Fibroblast of skin of right biceps (primary cell): ENCODE results near the gene PRRC2B.
"Not testable (repeated sequence)": the region's sequence is repeated elsewhere in the genome, so short reads cannot be mapped to it uniquely, and the experiment has no call there.

Experiments used
- DNase-seq: peaks from one replicate; pipeline ENCODE4 v3.0.0-alpha.2; 2013

The PRRC2B gene

GRCh38 chr9:131391020-131391419, 2.9 kb upstream of the PRRC2B start:
- DNase-seq: no peak

GRCh38 chr9:131391504-131391903, 2.4 kb upstream of the PRRC2B start:
- no peak for DNase-seq

DNA sequence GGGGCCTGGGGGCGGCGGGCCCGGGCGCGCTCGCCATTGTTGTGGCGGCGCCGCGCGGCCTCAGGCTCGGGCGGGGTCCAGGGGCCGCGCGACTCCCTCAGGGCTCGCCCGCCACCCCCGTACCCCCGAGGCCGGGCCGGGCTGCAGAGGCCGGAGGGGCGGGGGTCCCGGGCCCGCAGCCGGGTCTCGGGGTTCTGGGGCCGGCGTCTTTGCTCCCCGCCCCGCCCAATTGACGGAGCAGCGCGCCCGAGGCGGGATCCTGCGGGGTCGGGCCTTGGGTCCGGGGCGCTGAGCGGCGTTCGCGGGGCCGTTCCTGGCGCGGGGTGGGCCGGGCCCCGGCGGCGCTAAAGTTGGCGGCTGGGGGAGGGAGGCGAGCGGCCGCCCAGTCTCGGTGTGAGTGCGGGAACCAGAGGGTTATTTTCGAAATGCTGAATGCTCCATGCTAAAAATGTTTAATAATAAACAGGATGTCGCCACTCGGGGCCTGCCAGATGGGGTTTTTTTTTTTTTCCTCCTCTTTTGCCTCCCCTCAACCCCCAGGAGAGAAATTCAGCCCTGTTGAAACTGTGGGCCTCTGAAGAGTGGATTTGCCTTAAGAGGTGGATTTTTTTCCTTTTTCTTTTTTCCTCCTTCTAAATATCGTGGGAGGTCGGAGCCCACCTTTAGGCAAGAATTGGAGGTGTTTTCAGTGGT, 724 bp downstream of the PRRC2B start:
- DNase-seq: peak; percentile 49

- peak; percentile 29 for DNase-seq
Observed at GRCh38 chr9:131395157-131396098, 1.5 kb downstream of the PRRC2B start.

DNA sequence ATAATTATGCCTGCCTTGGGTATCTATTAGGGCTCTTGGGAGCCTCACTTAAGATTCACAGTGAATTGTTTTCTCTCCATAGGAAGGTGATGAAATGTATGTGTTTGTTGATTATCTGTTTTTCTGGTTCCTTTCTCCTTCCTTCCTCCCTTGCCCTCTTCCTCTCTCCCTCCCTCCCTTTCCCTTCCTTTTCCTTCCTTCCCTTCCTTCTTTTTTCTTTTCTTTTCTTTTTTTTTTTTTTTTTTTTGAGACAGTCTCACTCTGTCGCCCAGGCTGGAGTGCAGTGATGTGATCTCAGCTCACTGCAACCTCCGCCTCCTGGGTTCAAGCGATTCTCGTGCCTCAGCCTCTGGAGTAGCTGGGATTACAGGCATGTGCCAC, 2.2 kb downstream of the PRRC2B start:
- not testable (repeated sequence) for DNase-seq

- no peak for DNase-seq
Observed at GRCh38 chr9:131396626-131397025, 2.7 kb downstream of the PRRC2B start.

DNA sequence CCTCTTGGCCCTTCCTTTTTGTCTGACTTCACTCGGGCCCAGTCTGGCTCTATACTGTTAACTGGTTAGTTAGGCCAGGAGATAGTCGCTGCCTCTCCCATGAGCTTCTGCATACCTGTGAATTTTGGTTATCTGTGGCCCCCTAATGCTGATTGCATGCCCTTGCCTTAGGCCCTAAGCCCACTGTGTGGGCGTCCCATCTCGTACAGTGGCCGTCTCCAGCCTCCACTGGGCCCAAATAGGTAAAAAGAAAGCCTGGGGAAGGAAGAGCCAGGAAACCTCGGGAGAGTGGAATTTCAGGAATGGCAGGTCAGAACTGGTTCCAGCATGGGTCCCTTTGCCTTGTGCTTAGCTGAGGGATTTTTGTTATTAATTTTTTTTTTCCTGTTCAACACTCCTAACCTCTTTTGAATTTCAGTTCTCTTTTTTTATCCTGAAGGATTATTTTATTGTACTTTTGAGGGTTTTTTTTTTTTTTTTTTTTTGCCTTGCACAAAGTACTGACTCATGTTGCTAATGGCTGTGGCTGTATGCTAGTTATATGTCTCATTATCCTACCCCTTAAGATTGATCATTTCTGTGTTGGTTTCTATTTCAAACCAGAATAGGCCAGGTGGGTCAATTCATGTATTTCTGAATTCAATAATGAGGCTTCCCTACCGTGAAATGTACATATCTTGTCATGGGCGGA, 3.4 kb downstream of the PRRC2B start:
- DNase-seq: peak; percentile 45

GRCh38 chr9:131398204-131398603, 4.3 kb downstream of the PRRC2B start:
- DNase-seq: no peak

- no peak for DNase-seq
Observed at GRCh38 chr9:131399972-131400371, 6.1 kb downstream of the PRRC2B start.

DNA sequence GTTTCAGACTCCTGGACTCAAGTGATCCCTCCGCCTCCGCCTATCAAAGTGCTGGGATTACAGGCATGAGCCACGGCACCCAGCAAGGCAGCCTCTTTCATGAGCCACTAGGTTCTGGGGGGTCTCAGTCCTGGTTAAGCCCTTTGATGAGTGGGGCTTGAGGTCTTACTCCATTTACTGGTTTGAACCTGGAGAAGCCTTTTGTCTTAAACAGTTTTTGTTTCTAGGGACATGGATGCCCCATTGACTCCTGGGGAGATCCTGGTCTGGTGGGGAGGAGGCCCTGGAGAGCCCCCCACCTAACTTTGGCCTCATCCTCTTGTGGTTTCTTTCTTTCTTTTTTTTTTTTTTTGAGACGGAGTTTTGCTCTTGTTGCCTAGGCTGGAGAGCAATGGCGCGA, 6.7 kb downstream of the PRRC2B start:
- DNase-seq: no peak

DNA sequence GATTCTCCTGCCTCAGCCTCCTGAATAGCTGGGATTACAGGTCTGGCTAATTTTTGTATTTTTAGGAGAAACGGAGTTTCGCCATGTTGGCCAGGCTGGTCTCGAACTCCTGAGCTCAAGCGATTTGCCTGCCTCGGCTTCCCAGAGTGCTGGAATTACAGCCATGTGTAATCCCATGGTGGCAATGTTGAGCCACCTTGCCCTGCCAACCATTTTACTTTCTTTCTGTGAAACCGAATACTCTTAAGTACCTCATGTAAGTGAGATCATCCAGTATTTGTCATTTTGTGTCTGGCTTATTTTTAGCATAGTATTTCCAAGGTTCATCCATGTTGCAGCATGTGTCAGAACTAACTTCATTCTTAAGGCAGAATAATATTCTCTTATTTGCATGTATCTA, 8.2 kb downstream of the PRRC2B start:
- peak; percentile 74 for DNase-seq

DNA sequence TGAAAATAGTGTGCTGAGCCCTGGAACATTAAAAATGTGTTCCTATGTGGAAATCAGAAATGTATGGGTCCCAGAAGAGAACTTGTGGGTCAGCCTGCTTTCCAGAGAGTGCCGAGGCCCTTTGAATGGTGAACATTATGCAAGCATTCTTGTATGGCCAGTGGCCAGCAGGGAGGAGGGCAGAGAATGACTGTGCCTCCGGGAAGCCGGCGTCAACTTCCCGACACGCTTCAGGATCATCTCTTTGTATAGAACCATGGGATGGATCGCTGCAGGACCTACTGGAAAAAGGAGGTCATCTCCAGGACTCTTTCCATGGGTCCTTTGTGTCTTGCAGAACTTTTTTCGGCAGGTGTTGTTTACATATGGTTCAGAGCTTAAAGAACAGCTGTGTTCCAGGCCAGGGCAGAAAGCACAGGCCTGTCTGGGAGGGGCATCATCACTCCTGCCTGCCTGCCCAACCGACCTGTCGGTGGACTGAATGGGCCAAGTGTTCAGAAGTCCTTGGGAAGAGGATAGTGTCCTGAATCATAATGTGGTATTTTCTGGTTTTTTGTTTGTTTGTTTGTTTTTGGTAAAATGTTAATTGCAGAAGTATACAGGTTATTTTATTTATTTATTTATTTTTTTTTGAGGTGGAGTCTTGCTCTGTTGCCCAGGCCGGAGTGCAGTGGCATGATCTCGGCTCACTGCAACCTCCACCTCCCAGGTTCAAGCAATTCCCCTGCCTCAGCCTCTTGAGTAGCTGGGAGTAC, 9.0 kb downstream of the PRRC2B start:
- DNase-seq: peak; percentile 87

DNA sequence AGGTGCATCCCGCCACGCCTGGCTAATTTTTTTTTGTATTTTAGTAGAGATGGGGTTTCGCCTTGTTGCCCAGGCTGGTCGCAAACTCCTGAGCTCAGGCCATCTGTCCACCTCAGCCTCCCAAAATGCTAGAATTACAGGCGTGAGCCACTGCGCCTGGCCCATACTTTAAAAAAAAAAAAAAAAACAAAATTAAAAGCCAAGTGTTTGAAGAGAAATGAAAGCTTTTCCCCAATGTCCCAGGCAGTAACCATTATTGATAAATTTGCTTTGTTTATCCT, 9.5 kb downstream of the PRRC2B start:
- no peak for DNase-seq

GRCh38 chr9:131404581-131404980, 10.7 kb downstream of the PRRC2B start:
- peak; percentile 78 for DNase-seq

DNA sequence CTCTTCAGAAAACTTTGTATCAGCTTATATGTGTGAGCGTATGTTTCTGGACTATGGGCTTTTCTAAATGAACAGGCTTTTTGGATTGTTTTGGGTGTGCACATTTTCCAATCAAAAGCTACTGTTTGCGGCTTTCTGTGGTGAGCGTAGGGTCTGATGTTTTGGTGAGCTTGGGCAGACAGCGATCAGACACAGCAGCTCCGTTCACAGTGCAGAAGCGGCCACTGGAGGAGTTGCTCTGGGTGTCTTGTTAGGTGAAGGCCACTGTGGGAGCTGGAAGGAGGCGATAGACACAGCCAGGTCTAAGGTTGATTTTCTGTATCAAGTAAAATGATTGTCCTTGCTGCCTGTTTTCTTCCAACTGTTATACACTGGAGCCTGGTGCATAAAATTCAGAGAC, 11.1 kb downstream of the PRRC2B start:
- DNase-seq: no peak

GRCh38 chr9:131405428-131405827, 11.5 kb downstream of the PRRC2B start:
- peak; percentile 93 for DNase-seq

- no peak for DNase-seq
Observed at GRCh38 chr9:131405858-131406537, 12.1 kb downstream of the PRRC2B start.

DNA sequence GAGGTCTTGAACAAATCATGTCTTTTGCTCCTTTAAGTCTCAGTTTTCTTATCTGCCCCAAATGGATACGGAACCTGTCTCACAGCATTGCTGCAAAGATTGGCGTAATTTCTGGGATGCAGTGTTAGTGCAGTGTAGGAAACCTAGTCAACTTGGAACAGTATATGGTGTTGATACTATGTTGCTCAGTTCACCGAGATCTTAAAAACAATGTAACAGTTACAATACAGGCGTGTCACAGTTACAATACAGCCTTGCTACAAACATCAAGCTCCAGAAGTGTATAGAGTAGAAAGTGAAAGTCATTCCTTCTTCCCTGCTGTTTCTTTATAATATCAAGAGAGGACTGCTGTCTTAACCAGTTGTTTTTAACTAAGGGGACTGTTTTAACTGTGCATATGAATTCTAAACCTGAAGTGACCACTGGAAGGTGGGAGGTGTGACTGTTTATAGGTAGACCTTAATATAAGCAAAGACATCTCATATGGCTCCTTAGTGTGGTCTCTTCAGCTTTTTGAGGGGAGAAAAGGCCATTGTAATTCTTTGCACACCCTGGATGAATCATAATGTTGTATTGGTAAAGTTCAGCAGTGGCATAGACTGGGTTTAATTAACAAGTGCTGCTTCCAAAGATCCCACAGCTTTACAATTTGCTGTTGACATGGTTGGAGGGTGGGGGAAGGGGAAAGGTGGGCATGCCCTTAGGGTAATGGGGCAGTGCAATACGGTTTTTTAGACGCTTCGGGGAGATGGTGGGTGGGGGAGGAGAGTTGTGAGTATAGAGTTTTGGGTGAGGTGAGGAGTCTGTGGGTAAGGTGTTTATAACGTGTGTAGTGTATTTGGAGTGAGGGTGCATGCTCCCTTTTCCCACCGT, 12.9 kb downstream of the PRRC2B start:
- no peak for DNase-seq

- DNase-seq: no peak
Observed at GRCh38 chr9:131407717-131408195, 13.9 kb downstream of the PRRC2B start.

DNA sequence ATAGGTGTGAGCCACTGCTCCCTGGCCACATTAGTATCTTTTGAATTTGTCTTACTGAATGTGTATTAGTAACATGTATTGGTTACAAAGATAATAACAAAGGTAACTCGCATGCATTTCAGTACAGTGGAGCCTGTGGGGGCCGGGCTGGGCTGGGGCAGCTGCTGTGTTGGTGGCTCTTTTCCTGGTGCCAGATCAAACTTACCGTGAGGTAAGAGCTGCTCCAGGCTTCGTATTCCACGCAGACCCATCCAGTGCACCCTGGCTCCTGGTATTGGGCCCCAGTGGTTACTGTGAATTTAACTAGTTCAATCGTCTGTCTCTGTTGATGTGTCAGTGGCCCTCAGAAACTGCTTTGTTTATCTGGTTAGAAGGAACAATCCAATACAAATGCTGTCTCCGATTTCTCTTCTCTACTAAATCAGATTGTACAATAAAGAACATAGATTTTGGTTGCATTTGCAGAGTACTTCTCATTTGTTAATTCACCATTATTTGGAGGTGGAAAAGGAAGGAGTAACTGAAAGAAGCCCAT, 15.6 kb downstream of the PRRC2B start:
- DNase-seq: no peak

DNA sequence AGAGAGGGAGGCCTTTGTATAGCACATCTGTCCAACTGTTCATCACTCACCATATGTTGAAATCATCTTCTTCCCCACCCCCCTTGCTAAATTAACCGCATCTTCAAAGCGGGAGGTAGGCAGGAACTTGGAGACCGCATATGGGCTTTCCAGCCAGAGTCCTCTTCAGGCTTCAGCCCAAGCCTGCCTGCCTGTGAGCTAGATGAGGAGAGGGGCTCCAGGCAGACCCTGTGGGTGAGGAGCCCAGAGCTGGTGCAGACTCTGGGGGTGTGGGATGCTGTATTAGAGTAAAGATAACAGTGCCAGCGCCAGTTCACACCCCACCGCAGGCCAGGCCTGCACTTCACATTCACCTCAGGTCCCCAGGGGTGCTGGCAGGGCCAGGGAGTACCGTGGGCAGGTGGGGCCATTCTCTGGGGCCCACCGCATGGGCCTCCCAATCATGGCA, 16.2 kb downstream of the PRRC2B start:
- peak; percentile 78 for DNase-seq
